HepG2 (cell line): ENCODE results near the gene PLEKHG5.

Source experiments
- ATM ChIP-seq: fragments of 450-650 bp; IDR thresholded peaks from 2 replicates; pipeline ENCODE4 v1.7.1; 2017; ENCODE audit warnings: mild to moderate bottlenecking, borderline replicate concordance
- ELF4 ChIP-seq: sonication (generic); formaldehyde crosslinking; IDR thresholded peaks from 2 replicates; pipeline ENCODE4 v1.5.0; 2020; ENCODE audit warnings: missing genetic modification reagents, mild to moderate bottlenecking, moderate library complexity, borderline replicate concordance
- ZNF446 ChIP-seq: sonication (generic); formaldehyde crosslinking; IDR thresholded peaks from 2 replicates; pipeline ENCODE4 v1.5.0; 2020; ENCODE audit warnings: mild to moderate bottlenecking, missing genetic modification reagents

DNA sequence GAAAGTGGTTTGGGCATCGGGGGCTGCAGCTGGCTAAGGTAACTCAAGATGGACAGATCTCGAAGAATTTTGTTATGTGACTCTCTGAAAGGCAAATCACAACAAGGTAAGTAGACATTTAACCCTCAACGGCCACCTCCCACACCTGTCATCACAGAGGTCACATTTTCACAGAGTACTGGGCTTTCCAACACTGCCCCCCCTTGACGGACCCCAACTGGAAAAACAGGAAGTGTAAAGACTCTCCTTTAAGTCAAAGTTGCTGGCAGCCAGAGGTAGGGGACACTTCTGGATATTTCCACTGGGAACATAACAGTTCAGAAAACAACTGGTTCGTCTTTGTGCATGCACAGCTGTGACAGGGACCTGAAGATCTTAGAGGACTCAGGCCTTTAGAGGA is 40.5 kb upstream of the PLEKHG5 start:
- no peak for TF ChIP-seq ZNF446 (CRISPR knock-in tag)
- no peak for TF ChIP-seq ATM
- no peak for TF ChIP-seq ELF4
